HFF-Myc (cell line): ENCODE measurements around the gene KCNT2.

Experiments used
- DNase-seq: peaks from one replicate; pipeline ENCODE4 v3.0.0-alpha.2; 2011; ENCODE audit warnings: low read depth; ENCODE audit errors: extremely low read depth
- H3K4me3 ChIP-seq: replicated peaks from 2 replicates; pipeline ENCODE4 v1.5.1; 2011; ENCODE audit warnings: low read depth, mild to moderate bottlenecking, control low read depth, low read length
- CTCF ChIP-seq: IDR thresholded peaks from 2 replicates; pipeline ENCODE4 v1.5.1; 2012; ENCODE audit warnings: mild to moderate bottlenecking, low read depth, low read length, control low read depth; ENCODE audit errors: missing control alignments

Gene KCNT2

GRCh38 chr1:196178083-196178635 lies 430.1 kb downstream of the KCNT2 start:
- no peak for DNase-seq
- TF ChIP-seq CTCF = no peak

More at GRCh38 chr1:196178083-196178635, 430.1 kb downstream of the KCNT2 start:
- no peak overlapping the region for H3K4me3 ChIP-seq
